Measurements from ENCODE around the gene CTAG2.
"Not testable (repeated sequence)": the region's sequence is repeated elsewhere in the genome, so short reads cannot be mapped to it uniquely, and the experiment has no call there.

The CTAG2 gene

GRCh38 chrX:154653413-154653812 lies at the start of gene CTAG2:
CTAG2 (minus strand) TSS chrX:154653579; CDS start chrX:154653515, 64 bp downstream.
- not testable (repeated sequence) for DNase-seq (ENCODE audit: low read depth in 2 of 2, low spot score in 1 of 2)

GRCh38 chrX:154698630-154699248 lies 45.4 kb upstream of the CTAG2 start:
- no peak for DNase-seq (ENCODE audit: low read depth in 2 of 2, low spot score in 1 of 2)

GRCh38 chrX:154696676-154697045 lies 43.3 kb upstream of the CTAG2 start:
- DNase-seq (ENCODE audit: low read depth in 2 of 2, low spot score in 1 of 2), result no peak

- DNase-seq (ENCODE audit: low read depth in 2 of 2, low spot score in 1 of 2), result no peak
Observed at GRCh38 chrX:154695911-154696675, 42.7 kb upstream of the CTAG2 start.

GRCh38 chrX:154693394-154693793 lies 40.0 kb upstream of the CTAG2 start:
- no peak for DNase-seq (ENCODE audit: low read depth in 2 of 2, low spot score in 1 of 2)

- DNase-seq (ENCODE audit: low read depth in 2 of 2, low spot score in 1 of 2), result not testable (repeated sequence)
Observed at GRCh38 chrX:154690438-154690837, 37.1 kb upstream of the CTAG2 start.

GRCh38 chrX:154672084-154672483 lies 18.7 kb upstream of the CTAG2 start:
- not testable (repeated sequence) for DNase-seq (ENCODE audit: low read depth in 2 of 2, low spot score in 1 of 2)

GRCh38 chrX:154670848-154671247 lies 17.5 kb upstream of the CTAG2 start:
- DNase-seq (ENCODE audit: low read depth in 2 of 2, low spot score in 1 of 2), result not testable (repeated sequence)

GRCh38 chrX:154661899-154662298 lies 8.5 kb upstream of the CTAG2 start:
- DNase-seq (ENCODE audit: low read depth in 2 of 2, low spot score in 1 of 2), result no peak

GRCh38 chrX:154661170-154661569 lies 7.8 kb upstream of the CTAG2 start:
- DNase-seq (ENCODE audit: low read depth in 2 of 2, low spot score in 1 of 2), result no peak

- no peak for DNase-seq (ENCODE audit: low read depth in 2 of 2, low spot score in 1 of 2)
Observed at GRCh38 chrX:154660541-154660940, 7.2 kb upstream of the CTAG2 start.

GRCh38 chrX:154658957-154659356 lies 5.6 kb upstream of the CTAG2 start:
- no peak for DNase-seq (ENCODE audit: low read depth in 2 of 2, low spot score in 1 of 2)

GRCh38 chrX:154658187-154658586 lies 4.8 kb upstream of the CTAG2 start:
- DNase-seq (ENCODE audit: low read depth in 2 of 2, low spot score in 1 of 2), result no peak

GRCh38 chrX:154657226-154657805 lies 3.9 kb upstream of the CTAG2 start:
- no peak for DNase-seq (ENCODE audit: low read depth in 2 of 2, low spot score in 1 of 2)

GRCh38 chrX:154655786-154656185 lies 2.4 kb upstream of the CTAG2 start:
- DNase-seq (ENCODE audit: low read depth in 2 of 2, low spot score in 1 of 2), result no peak

GRCh38 chrX:154655346-154655745 lies 2.0 kb upstream of the CTAG2 start:
- DNase-seq (ENCODE audit: low read depth in 2 of 2, low spot score in 1 of 2), result no peak

GRCh38 chrX:154654925-154655324 lies 1.5 kb upstream of the CTAG2 start:
- no peak for DNase-seq (ENCODE audit: low read depth in 2 of 2, low spot score in 1 of 2)

- DNase-seq (ENCODE audit: low read depth in 2 of 2, low spot score in 1 of 2), result no peak
Observed at GRCh38 chrX:154654372-154654771, 993 bp upstream of the CTAG2 start.

GRCh38 chrX:154653048-154653401 lies 354 bp downstream of the CTAG2 start:
- no peak for DNase-seq (ENCODE audit: low read depth in 2 of 2, low spot score in 1 of 2)

- no peak for DNase-seq (ENCODE audit: low read depth in 2 of 2, low spot score in 1 of 2)
Observed at GRCh38 chrX:154652311-154653047, 900 bp downstream of the CTAG2 start.

GRCh38 chrX:154650221-154650510 lies 3.2 kb downstream of the CTAG2 start:
- DNase-seq (ENCODE audit: low read depth in 2 of 2, low spot score in 1 of 2), result no peak
